CD4-positive, CD25-positive, alpha-beta regulatory T cell (primary cell): Measurements from ENCODE around the gene CREBBP. TPM values are rescaled to one million over a fixed set of nuclear protein-coding genes. Genes with fewer than 3 reads are reported as not detected.

Experiments used
- ATAC-seq, 2 donors: fragments of 150-1000 bp; cut with Tn5 transposase; one replicate each; pipeline ENCODE4 v1.10.0; 2021; ENCODE audit warnings: low read depth in 2 of 2, moderate number of reproducible peaks in 2 of 2, moderate library complexity in 1 of 2
- DNase-seq, 3 donors: peaks; one replicate each; pipeline versions ENCODE4 v3.0.0 to v3.0.0-alpha.2; 2012 to 2022; ENCODE audit warnings: mixed read lengths in 1 of 3
- H3K27ac ChIP-seq: one replicate; pipeline ENCODE4 v1.7.0; 2013; ENCODE audit warnings: mild to moderate bottlenecking, low read length; ENCODE audit not compliant: insufficient read depth, poor library complexity, severe bottlenecking
- H3K27me3 ChIP-seq: one replicate; pipeline ENCODE4 v1.7.0; 2013; ENCODE audit warnings: low read length; ENCODE audit not compliant: control insufficient read depth, insufficient read depth
- H3K36me3 ChIP-seq: one replicate; pipeline ENCODE4 v1.7.0; 2013; ENCODE audit warnings: mild to moderate bottlenecking, low read length, moderate library complexity; ENCODE audit not compliant: control insufficient read depth, insufficient read depth
- H3K4me1 ChIP-seq: 2 replicates; pipeline ENCODE4 v1.7.0; 2013; ENCODE audit warnings: mild to moderate bottlenecking, low read length; ENCODE audit not compliant: insufficient read depth, control insufficient read depth, poor library complexity, severe bottlenecking
- H3K4me3 ChIP-seq: one replicate; pipeline ENCODE4 v1.7.0; 2013; ENCODE audit warnings: low read depth, mild to moderate bottlenecking, low read length, moderate library complexity
- H3K9me3 ChIP-seq, 2 experiments: 1 replicate in 1 of 2; 2 replicates in 1 of 2; pipeline ENCODE4 v1.7.0; 2013; ENCODE audit warnings: low read length in 2 of 2, mild to moderate bottlenecking in 1 of 2, moderate library complexity in 1 of 2; ENCODE audit not compliant: control insufficient read depth in 2 of 2
- H3K27ac Mint-ChIP-seq, 3 donors: one replicate each; pipeline ENCODE4 v1.8.0; 2020 to 2022; ENCODE audit warnings: mild to moderate bottlenecking in 3 of 3, mixed read lengths in 3 of 3, moderate library complexity in 2 of 3
- H3K27me3 Mint-ChIP-seq: one replicate; pipeline ENCODE4 v1.8.0; 2022; ENCODE audit warnings: mild to moderate bottlenecking, mixed read lengths
- H3K36me3 Mint-ChIP-seq: one replicate; pipeline ENCODE4 v1.8.0; 2020; ENCODE audit warnings: mixed read lengths
- H3K4me1 Mint-ChIP-seq, 4 donors: one replicate each; pipeline ENCODE4 v1.8.0; 2020 to 2022; ENCODE audit warnings: mixed read lengths in 4 of 4, mild to moderate bottlenecking in 1 of 4
- H3K4me3 Mint-ChIP-seq, 4 donors: one replicate each; pipeline ENCODE4 v1.8.0; 2020 to 2022; ENCODE audit warnings: mild to moderate bottlenecking in 4 of 4, mixed read lengths in 4 of 4, moderate library complexity in 3 of 4
- H3K9me3 Mint-ChIP-seq, 7 donors: one replicate each; pipeline ENCODE4 v1.8.0; 2020 to 2022; ENCODE audit warnings: mixed read lengths in 7 of 7, mild to moderate bottlenecking in 3 of 7, moderate library complexity in 2 of 7
- polyA plus RNA-seq, 4 donors: library from polyadenylated mRNA; unstranded; fragments of 300-500 nt; fragmentation: Illumina TruSeq; gene quantifications; one replicate each; pipeline ENCODE4 v1.2.3, GENCODE V29; 2021
- total RNA-seq: library from RNA; stranded (reverse); gene quantifications from one replicate; pipeline ENCODE4 v1.2.3, GENCODE V29; 2022

Gene CREBBP
- total and polyA plus RNA-seq, 5 donors from 2014 or later, result 3.3 to 192 (median 4.1) TPM

DNA sequence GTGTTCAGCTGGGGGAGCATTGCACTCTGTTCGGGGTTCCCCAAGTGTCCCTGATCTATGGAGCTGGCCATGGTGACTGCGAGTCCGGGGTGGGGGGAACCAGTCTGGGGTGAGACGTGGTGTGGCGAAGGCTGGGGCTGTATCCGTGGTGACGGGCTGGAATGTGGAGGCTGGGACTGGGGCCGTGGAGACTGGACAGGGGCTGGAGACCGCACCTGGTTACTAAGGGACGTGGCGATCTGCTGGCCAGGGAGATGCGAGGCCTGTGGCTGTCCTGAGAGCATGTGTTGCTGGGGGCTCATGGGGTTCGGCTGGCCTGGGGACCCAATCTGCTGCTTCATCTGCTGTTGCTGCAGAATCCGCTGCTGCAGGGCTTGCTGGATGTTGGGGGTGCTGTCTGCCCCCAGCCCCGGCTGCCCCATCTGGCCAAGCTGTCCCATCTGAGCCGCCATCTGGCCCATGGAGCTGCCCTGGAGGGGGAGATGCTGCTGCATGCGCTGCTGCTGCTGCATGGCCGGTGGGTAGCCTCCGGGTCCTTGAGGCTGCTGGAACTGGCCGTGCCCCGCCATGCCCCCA is 152.6 kb downstream of the CREBBP start:
- no peaks in the 10 kb centered on the region for H3K27me3 ChIP-seq
- DNase-seq (no peak), ATAC-seq (no peak)
- Mint-ChIP-seq H3K27me3 (no peaks in the 10 kb centered on the region), H3K4me3 (peak overlapping the region in 1 of 4 donors; percentile 47), H3K36me3 (peaks cover 41% of the 10 kb centered on the region), H3K4me1 (peaks cover 0 to 4% (median under 1%) of the 10 kb centered on the region in 4 donors), H3K27ac (peak overlapping the region in 1 of 3 donors; percentile 94), H3K9me3 (no peaks in the 10 kb centered on the region)
- H3K27ac ChIP-seq, result no peak overlapping the region
- peaks cover 51% of the 10 kb centered on the region for H3K36me3 ChIP-seq
- H3K9me3 ChIP-seq, result no peaks in the 10 kb centered on the region
- H3K4me3 ChIP-seq, result no peak overlapping the region
- no peaks in the 10 kb centered on the region for H3K4me1 ChIP-seq

DNA sequence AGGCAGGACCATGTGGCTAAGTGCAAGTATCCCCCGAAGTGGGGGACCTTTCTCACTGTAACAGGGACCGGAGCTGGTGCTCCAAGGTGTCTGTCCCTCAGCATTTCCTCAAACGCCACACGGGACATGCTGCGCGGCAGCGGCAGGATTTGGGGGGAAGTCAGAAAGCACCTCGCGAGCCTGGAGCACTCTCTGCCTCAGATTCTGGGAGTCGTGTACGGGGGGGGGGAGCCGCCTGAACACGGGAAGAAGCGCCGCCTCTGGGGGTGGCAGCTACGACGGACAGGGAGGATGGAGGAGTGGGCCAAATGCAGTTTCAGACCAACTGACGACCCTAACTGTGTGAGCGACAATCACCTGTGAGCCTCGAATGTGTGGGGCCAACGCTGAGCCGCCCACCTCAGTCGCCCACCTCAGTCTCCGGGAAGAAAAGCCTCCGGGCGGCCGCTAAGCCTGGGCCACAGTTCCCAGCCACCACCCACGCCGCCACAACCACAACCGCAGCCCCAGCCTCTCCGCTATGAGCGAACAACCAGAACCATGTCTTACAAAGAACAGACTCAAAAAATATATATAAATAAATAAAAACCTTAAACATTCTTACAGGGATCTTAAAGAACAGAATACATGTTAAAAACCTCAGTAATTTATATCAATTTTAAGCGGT is 154.4 kb downstream of the CREBBP start:
- Histone ChIP-seq H3K27me3 (no peaks in the 10 kb centered on the region), H3K36me3 (peaks cover 37% of the 10 kb centered on the region), H3K27ac (no peak overlapping the region), H3K4me1 (no peaks in the 10 kb centered on the region), H3K9me3 (no peaks in the 10 kb centered on the region), H3K4me3 (no peak overlapping the region)
- peaks cover 0 to 4% (median 0%) of the 10 kb centered on the region in 4 donors for H3K4me1 Mint-ChIP-seq
- H3K27me3 Mint-ChIP-seq, result no peaks in the 10 kb centered on the region
- DNase-seq (no peak), ATAC-seq (no peak)
- peaks cover 34% of the 10 kb centered on the region for H3K36me3 Mint-ChIP-seq
- H3K9me3 Mint-ChIP-seq, result no peaks in the 10 kb centered on the region
- no peak overlapping the region for H3K27ac Mint-ChIP-seq
- H3K4me3 Mint-ChIP-seq, result no peak overlapping the region

DNA sequence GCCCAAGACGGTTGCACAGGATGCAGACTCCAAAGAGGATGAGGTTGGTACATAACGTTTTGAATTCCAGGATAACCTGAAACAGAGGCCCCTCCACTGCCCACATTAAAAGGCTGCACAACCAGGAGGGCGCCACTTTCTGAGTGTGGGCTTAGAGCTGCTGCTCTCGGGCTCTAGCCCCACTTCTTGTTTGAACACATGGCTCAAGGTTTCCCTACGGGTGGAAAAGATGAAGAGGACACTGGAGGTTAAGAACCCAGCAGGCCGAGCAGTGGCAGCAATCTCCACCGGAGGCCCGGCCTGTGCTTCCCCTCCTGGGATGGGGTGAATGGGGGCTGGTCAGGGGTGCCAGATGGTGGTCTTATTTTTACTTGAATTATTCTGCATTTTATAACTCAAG is 155.2 kb downstream of the CREBBP start:
- peaks cover 0 to 4% (median 0%) of the 10 kb centered on the region in 4 donors for H3K4me1 Mint-ChIP-seq
- no peaks in the 10 kb centered on the region for H3K4me1 ChIP-seq
- peaks cover 25% of the 10 kb centered on the region for H3K36me3 Mint-ChIP-seq
- ATAC-seq (no peak), DNase-seq (no peak)
- H3K9me3 Mint-ChIP-seq, result no peaks in the 10 kb centered on the region
- H3K27me3 Mint-ChIP-seq, result no peaks in the 10 kb centered on the region
- no peak overlapping the region for H3K27ac Mint-ChIP-seq
- no peak overlapping the region for H3K4me3 ChIP-seq
- H3K9me3 ChIP-seq, result no peaks in the 10 kb centered on the region
- no peak overlapping the region for H3K4me3 Mint-ChIP-seq
- H3K27me3 ChIP-seq, result no peaks in the 10 kb centered on the region
- peaks cover 28% of the 10 kb centered on the region for H3K36me3 ChIP-seq
- H3K27ac ChIP-seq, result no peak overlapping the region

DNA sequence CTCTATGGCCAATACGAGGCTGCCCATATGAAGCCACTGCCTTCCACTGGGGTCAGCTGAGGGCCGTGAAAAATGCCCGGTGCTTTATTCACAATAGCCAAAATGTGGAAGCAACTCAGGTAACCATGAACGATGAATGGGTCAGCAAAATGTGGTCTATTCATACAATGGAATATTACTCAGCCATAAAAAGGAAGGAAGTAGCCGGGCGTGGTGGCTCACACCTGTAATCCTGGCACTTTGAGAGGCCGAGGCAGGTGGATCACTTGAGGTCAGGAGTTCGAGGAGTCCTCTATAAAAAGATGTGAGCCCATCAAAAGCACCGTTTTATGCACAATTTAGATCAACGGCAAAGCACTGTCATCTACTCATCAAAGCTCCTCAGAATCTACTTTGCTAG is 158.0 kb downstream of the CREBBP start:
- H3K4me1 Mint-ChIP-seq, result peaks cover 3 to 8% (median 7%) of the 10 kb centered on the region in 4 donors
- Histone ChIP-seq H3K27me3 (no peaks in the 10 kb centered on the region), H3K4me3 (no peak overlapping the region), H3K27ac (no peak overlapping the region), H3K9me3 (no peaks in the 10 kb centered on the region), H3K36me3 (peaks cover 3% of the 10 kb centered on the region), H3K4me1 (peaks cover 7% of the 10 kb centered on the region)
- no peak for ATAC-seq
- peaks cover 5% of the 10 kb centered on the region for H3K36me3 Mint-ChIP-seq
- peak overlapping the region in 2 of 3 donors; percentile 9 to 38 for H3K27ac Mint-ChIP-seq
- H3K27me3 Mint-ChIP-seq, result no peaks in the 10 kb centered on the region
- no peaks in the 10 kb centered on the region for H3K9me3 Mint-ChIP-seq
- DNase-seq, result no peak
- peak overlapping the region in 2 of 4 donors; percentile 3 to 39 for H3K4me3 Mint-ChIP-seq

DNA sequence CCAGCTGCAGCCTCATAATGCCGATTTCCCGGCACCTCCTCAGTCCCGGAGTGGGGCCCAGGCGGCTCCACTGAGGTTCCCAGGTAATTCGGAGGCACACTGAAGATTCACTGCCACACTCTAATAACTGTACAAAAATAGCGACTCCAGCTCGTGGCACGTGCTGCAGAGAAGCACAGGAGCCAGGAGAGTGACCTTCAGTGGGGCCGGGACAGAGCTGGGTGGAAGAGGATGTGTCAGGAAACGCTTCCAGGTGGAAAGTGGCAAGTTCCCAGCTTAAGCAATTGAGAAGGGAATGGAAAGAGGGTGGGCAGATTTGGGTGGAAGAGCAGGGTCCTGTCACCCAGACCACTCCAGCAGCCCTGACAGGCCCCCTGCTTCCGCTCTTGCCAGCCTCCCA is 160.1 kb downstream of the CREBBP start:
- peaks cover 20% of the 10 kb centered on the region for H3K4me1 ChIP-seq
- no peak overlapping the region for H3K4me3 ChIP-seq
- Mint-ChIP-seq H3K4me3 (no peak overlapping the region), H3K27ac (peak overlapping the region in 1 of 3 donors; percentile 36), H3K9me3 (no peaks in the 10 kb centered on the region), H3K27me3 (no peaks in the 10 kb centered on the region), H3K4me1 (peaks cover 6 to 17% (median 13%) of the 10 kb centered on the region in 4 donors), H3K36me3 (no peaks in the 10 kb centered on the region)
- no peaks in the 10 kb centered on the region for H3K36me3 ChIP-seq
- DNase-seq (no peak), ATAC-seq (no peak)
- no peaks in the 10 kb centered on the region for H3K9me3 ChIP-seq
- H3K27me3 ChIP-seq, result no peaks in the 10 kb centered on the region
- H3K27ac ChIP-seq, result no peak overlapping the region

DNA sequence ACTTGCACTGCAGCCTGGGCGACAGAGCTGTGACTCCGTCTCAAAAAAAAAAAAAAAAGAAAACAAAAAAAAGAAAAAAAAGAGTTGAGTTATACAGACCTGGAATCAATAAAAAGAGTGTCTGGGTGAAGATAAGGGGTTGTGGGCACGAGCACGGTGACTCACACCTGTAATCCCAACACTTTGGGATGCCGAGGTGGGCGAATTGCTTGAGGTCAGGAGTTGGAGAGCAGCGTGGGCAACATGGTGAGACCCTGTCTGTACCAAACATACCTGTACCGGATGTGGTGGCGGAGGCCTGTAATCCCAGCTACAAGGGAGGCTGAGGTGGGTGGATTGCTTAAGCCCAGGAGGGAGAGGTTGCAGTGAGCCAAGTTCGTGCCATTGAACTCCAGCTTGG is 161.9 kb downstream of the CREBBP start:
- no peaks in the 10 kb centered on the region for H3K9me3 ChIP-seq
- H3K4me1 ChIP-seq, result peaks cover 20% of the 10 kb centered on the region
- peaks cover 1% of the 10 kb centered on the region for H3K36me3 ChIP-seq
- Mint-ChIP-seq H3K36me3 (peaks cover 3% of the 10 kb centered on the region), H3K9me3 (no peaks in the 10 kb centered on the region), H3K4me3 (peak overlapping the region; percentile 84 to 91 (median 86)), H3K4me1 (peaks cover 14 to 31% (median 19%) of the 10 kb centered on the region in 4 donors), H3K27me3 (no peaks in the 10 kb centered on the region), H3K27ac (peak overlapping the region; percentile 32 to 89 (median 79))
- no peak overlapping the region for H3K27ac ChIP-seq
- DNase-seq (no peak), ATAC-seq (no peak)
- H3K27me3 ChIP-seq, result no peaks in the 10 kb centered on the region
- H3K4me3 ChIP-seq, result no peak overlapping the region

DNA sequence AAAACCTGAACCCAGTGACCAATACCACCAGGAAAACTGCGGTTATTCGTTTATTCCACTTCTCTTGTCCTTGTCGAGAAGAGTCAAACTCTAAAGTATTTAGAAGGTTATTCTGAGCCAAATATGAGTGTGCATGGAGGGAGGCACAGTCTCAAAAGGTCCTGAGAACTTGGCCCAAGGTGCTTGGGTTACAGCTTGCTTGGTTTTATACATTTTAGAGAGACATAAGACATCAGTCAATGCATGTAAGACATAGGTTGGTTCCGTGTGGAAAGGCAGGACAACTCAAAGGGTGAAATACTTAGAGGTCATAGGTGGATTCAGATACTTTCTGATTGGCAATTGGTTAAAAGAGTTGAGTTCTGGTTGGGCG is 162.5 kb downstream of the CREBBP start:
- DNase-seq, result no peak
- Mint-ChIP-seq H3K4me3 (peak overlapping the region; percentile 84 to 91 (median 86)), H3K27ac (peak overlapping the region; percentile 84 to 91 (median 89)), H3K27me3 (no peaks in the 10 kb centered on the region), H3K4me1 (peaks cover 14 to 38% (median 22%) of the 10 kb centered on the region in 4 donors), H3K36me3 (peaks cover 3% of the 10 kb centered on the region), H3K9me3 (no peaks in the 10 kb centered on the region)
- Histone ChIP-seq H3K36me3 (peaks cover 6% of the 10 kb centered on the region), H3K4me3 (peak overlapping the region; percentile 86), H3K9me3 (no peaks in the 10 kb centered on the region), H3K27ac (peak overlapping the region; percentile 86), H3K4me1 (peaks cover 20% of the 10 kb centered on the region), H3K27me3 (no peaks in the 10 kb centered on the region)
- no peak for ATAC-seq
